Prostate gland (tissue), 2 donors: ENCODE data around the gene OR2AG2.

Experiments used
- POLR2A ChIP-seq: fragments of 450-650 bp; IDR thresholded peaks from one replicate; pipeline ENCODE4 v1.6.1; 2016; ENCODE audit warnings: antibody characterized with exemption, mild to moderate bottlenecking
- TF ChIP-seq, protein P1 (sequence below), 4 experiments: fragments of 200-600 bp in 2 of 4; fragments of 450-650 bp in 2 of 4; sonication (generic) in 2 of 4; IDR thresholded peaks; 1 replicate in 3 of 4; 2 replicates in 1 of 4; pipeline ENCODE4 v1.5.1; 2016 to 2019; ENCODE audit warnings: antibody characterized with exemption in 4 of 4, mild to moderate bottlenecking in 2 of 4, moderate library complexity in 2 of 4

DNA sequence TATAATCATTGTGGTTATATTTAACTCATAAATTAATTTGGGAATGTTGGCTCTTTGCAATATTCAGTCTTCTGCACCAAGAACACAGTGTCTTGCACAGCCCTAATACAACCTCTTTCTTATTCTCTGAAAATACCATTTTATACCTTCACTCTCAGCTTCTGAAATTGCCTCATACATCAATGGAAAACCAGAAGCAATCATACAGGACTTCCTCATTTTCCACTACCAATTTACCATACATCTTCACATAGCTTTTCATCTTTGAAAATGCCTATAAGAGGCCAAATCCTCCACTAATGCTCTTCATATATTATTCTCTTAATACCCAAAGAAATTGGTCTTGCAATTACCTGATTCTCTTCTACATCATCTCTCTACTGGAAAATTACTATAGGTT lies 6.7 kb upstream of the OR2AG2 start:
- TF ChIP-seq, protein P1, sequence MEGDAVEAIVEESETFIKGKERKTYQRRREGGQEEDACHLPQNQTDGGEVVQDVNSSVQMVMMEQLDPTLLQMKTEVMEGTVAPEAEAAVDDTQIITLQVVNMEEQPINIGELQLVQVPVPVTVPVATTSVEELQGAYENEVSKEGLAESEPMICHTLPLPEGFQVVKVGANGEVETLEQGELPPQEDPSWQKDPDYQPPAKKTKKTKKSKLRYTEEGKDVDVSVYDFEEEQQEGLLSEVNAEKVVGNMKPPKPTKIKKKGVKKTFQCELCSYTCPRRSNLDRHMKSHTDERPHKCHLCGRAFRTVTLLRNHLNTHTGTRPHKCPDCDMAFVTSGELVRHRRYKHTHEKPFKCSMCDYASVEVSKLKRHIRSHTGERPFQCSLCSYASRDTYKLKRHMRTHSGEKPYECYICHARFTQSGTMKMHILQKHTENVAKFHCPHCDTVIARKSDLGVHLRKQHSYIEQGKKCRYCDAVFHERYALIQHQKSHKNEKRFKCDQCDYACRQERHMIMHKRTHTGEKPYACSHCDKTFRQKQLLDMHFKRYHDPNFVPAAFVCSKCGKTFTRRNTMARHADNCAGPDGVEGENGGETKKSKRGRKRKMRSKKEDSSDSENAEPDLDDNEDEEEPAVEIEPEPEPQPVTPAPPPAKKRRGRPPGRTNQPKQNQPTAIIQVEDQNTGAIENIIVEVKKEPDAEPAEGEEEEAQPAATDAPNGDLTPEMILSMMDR (IDR thresholded peaks at IDR 0.05), result no peak
- no peak for TF ChIP-seq POLR2A
